Measurements from ENCODE around the gene MCM5.

The MCM5 gene

GRCh38 chr22:35422145-35422544, 22.2 kb downstream of the MCM5 start:
- no peak overlapping the region for H3K4me2 ChIP-seq (ENCODE audit: low read length)
- peaks cover 5% of the 10 kb centered on the region for H3F3A ChIP-seq (ENCODE audit: control insufficient read depth, insufficient read depth)
- H3K27me3 ChIP-seq (ENCODE audit: control insufficient read depth, low read length), result no peaks in the 10 kb centered on the region
- H3K79me2 ChIP-seq (ENCODE audit: control insufficient read depth, low read length), result peaks cover 9% of the 10 kb centered on the region
- H4K20me1 ChIP-seq (ENCODE audit: control insufficient read depth, insufficient read depth, low read depth, low read length), result peaks cover 6% of the 10 kb centered on the region; the same call in 1 of the 2 replicates
- no peak overlapping the region for H3K27ac ChIP-seq (ENCODE audit: low read depth, low read length)
- H3K4me3 ChIP-seq (ENCODE audit: low read length), result no peak overlapping the region
- TF ChIP-seq EZH2phosphoT487 (IDR thresholded peaks at IDR 0.05; ENCODE audit: borderline replicate concordance, low read length), result no peak
- TF ChIP-seq, protein P1, sequence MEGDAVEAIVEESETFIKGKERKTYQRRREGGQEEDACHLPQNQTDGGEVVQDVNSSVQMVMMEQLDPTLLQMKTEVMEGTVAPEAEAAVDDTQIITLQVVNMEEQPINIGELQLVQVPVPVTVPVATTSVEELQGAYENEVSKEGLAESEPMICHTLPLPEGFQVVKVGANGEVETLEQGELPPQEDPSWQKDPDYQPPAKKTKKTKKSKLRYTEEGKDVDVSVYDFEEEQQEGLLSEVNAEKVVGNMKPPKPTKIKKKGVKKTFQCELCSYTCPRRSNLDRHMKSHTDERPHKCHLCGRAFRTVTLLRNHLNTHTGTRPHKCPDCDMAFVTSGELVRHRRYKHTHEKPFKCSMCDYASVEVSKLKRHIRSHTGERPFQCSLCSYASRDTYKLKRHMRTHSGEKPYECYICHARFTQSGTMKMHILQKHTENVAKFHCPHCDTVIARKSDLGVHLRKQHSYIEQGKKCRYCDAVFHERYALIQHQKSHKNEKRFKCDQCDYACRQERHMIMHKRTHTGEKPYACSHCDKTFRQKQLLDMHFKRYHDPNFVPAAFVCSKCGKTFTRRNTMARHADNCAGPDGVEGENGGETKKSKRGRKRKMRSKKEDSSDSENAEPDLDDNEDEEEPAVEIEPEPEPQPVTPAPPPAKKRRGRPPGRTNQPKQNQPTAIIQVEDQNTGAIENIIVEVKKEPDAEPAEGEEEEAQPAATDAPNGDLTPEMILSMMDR (IDR thresholded peaks at IDR 0.05; ENCODE audit: low read depth, low read length, poor library complexity, severe bottlenecking), result no peak
- no peaks in the 10 kb centered on the region for H3K4me1 ChIP-seq (ENCODE audit: control insufficient read depth, low read length)
- peaks cover 96% of the 10 kb centered on the region for H3K36me3 ChIP-seq (ENCODE audit: control insufficient read depth, low read length)
- no peaks in the 10 kb centered on the region for H3K9me2 ChIP-seq (replicated peaks; ENCODE audit: control insufficient read depth, low read length)
- H3K9me3 ChIP-seq (ENCODE audit: control insufficient read depth, insufficient read depth, low read length), result no peaks in the 10 kb centered on the region

- Histone ChIP-seq H3K9me2 (replicated peaks; ENCODE audit: control insufficient read depth, low read length) (no peaks in the 10 kb centered on the region), H3K4me3 (ENCODE audit: low read length) (no peak overlapping the region), H3K4me1 (ENCODE audit: control insufficient read depth, low read length) (no peaks in the 10 kb centered on the region), H3F3A (ENCODE audit: control insufficient read depth, insufficient read depth) (peaks cover 10% of the 10 kb centered on the region), H3K4me2 (ENCODE audit: low read length) (no peak overlapping the region), H3K79me2 (ENCODE audit: control insufficient read depth, low read length) (peaks cover 9% of the 10 kb centered on the region), H4K20me1 (ENCODE audit: control insufficient read depth, insufficient read depth, low read depth, low read length) (peaks cover 6% of the 10 kb centered on the region; the same call in 1 of the 2 replicates), H3K9me3 (ENCODE audit: control insufficient read depth, insufficient read depth, low read length) (no peaks in the 10 kb centered on the region), H3K27ac (ENCODE audit: low read depth, low read length) (no peak overlapping the region), H3K36me3 (ENCODE audit: control insufficient read depth, low read length) (peaks cover 89% of the 10 kb centered on the region), H3K27me3 (ENCODE audit: control insufficient read depth, low read length) (no peaks in the 10 kb centered on the region)
- TF ChIP-seq, protein P1 (IDR thresholded peaks at IDR 0.05; ENCODE audit: low read depth, low read length, poor library complexity, severe bottlenecking), result no peak
- no peak for TF ChIP-seq EZH2phosphoT487 (IDR thresholded peaks at IDR 0.05; ENCODE audit: borderline replicate concordance, low read length)
Measured at GRCh38 chr22:35422936-35423335, 23.0 kb downstream of the MCM5 start.

GRCh38 chr22:35424081-35424480, 24.1 kb downstream of the MCM5 start:
- Histone ChIP-seq H3K79me2 (ENCODE audit: control insufficient read depth, low read length) (peaks cover 9% of the 10 kb centered on the region), H3K9me2 (replicated peaks; ENCODE audit: control insufficient read depth, low read length) (no peaks in the 10 kb centered on the region), H3K27ac (ENCODE audit: low read depth, low read length) (no peak overlapping the region), H3K4me3 (ENCODE audit: low read length) (no peak overlapping the region), H3K36me3 (ENCODE audit: control insufficient read depth, low read length) (peaks cover 87% of the 10 kb centered on the region), H3K27me3 (ENCODE audit: control insufficient read depth, low read length) (no peaks in the 10 kb centered on the region), H3K4me2 (ENCODE audit: low read length) (no peak overlapping the region), H3F3A (ENCODE audit: control insufficient read depth, insufficient read depth) (peaks cover 10% of the 10 kb centered on the region), H3K9me3 (ENCODE audit: control insufficient read depth, insufficient read depth, low read length) (no peaks in the 10 kb centered on the region), H4K20me1 (ENCODE audit: control insufficient read depth, insufficient read depth, low read depth, low read length) (peaks cover 6% of the 10 kb centered on the region; the same call in 1 of the 2 replicates), H3K4me1 (ENCODE audit: control insufficient read depth, low read length) (no peaks in the 10 kb centered on the region)
- TF ChIP-seq EZH2phosphoT487 (IDR thresholded peaks at IDR 0.05; ENCODE audit: borderline replicate concordance, low read length), result no peak
- TF ChIP-seq, protein P1 (IDR thresholded peaks at IDR 0.05; ENCODE audit: low read depth, low read length, poor library complexity, severe bottlenecking), result no peak
